Stomach (tissue), 9 donors: Measurements from ENCODE around the gene AGMAT. TPM values are rescaled to one million over a fixed set of nuclear protein-coding genes. Genes with fewer than 3 reads are reported as not detected.

Source experiments
- DNase-seq, 2 donors: peaks; one replicate each; pipeline versions ENCODE4 v3.0.0 to v3.0.0-alpha.2; 2013 to 2019
- H3K27ac ChIP-seq, 5 donors: fragments of 200-600 bp in 4 of 5; sonication (generic) in 4 of 5; one replicate each; pipeline ENCODE4 v1.5.1; 2013 to 2019; ENCODE audit warnings: mild to moderate bottlenecking in 1 of 5, moderate library complexity in 1 of 5
- H3K27me3 ChIP-seq, 3 donors: fragments of 200-600 bp; sonication (generic); one replicate each; pipeline ENCODE4 v1.5.1; 2017 to 2019; ENCODE audit warnings: mixed run types in 1 of 3
- H3K36me3 ChIP-seq, 4 donors: fragments of 200-600 bp; sonication (generic); 1 replicate in 3 of 4; 2 replicates in 1 of 4; pipeline ENCODE4 v1.5.1; 2016 to 2019
- H3K4me1 ChIP-seq, 4 donors: fragments of 200-600 bp; sonication (generic); one replicate each; pipeline ENCODE4 v1.5.1; 2016 to 2019
- H3K4me3 ChIP-seq, 4 donors: fragments of 200-600 bp; sonication (generic) in 3 of 4; one replicate each; pipeline ENCODE4 v1.5.1; 2016 to 2019; ENCODE audit warnings: mild to moderate bottlenecking in 1 of 4
- H3K9me3 ChIP-seq, 4 donors: fragments of 200-600 bp; sonication (generic); one replicate each; pipeline ENCODE4 v1.5.1; 2016 to 2019
- CTCF ChIP-seq, 7 experiments: fragments of 450-650 bp in 4 of 7; fragments of 200-600 bp in 3 of 7; sonication (generic) in 3 of 7; IDR thresholded peaks; one replicate each; pipeline ENCODE4 v1.5.1; 2016 to 2019; ENCODE audit warnings: antibody characterized with exemption in 7 of 7, control low read depth in 2 of 7, mild to moderate bottlenecking in 1 of 7
- EP300 ChIP-seq: sonication (generic); formaldehyde crosslinking; IDR thresholded peaks from one replicate; pipeline ENCODE4 v1.6.1; 2017; ENCODE audit warnings: antibody characterized with exemption
- POLR2A ChIP-seq, 4 donors: fragments of 450-650 bp; IDR thresholded peaks; one replicate each; pipeline ENCODE4 v1.6.1; 2016; ENCODE audit warnings: antibody characterized with exemption in 4 of 4, control low read depth in 2 of 4, mild to moderate bottlenecking in 1 of 4, moderate library complexity in 1 of 4
- POLR2AphosphoS5 ChIP-seq, 3 donors: sonication (generic); formaldehyde crosslinking; IDR thresholded peaks; one replicate each; pipeline ENCODE4 v1.6.1; 2016; ENCODE audit warnings: antibody characterized with exemption in 3 of 3
- WGBS, 5 donors: extraction: QIAGEN DNeasy Blood & Tissue Kit in 3 of 5; methylation state at CpG; one replicate each; pipeline versions ENCODE4 v1.1.5 to v1.1.7; 2013 to 2018; 5-methylcytosine and 5-hydroxymethylcytosine counted together
- intact Hi-C: fragments of 100-400 bp; cut with DNase I; formaldehyde crosslinking; loops from one replicate; pipeline ENCODE4 v1.15.1; 2023; ENCODE audit warnings: low total_unique reads
- polyA plus RNA-seq, 3 donors: library from polyadenylated mRNA; stranded (reverse); fragments of 200-250 nt; gene quantifications; one replicate each; pipeline ENCODE4 v1.2.3, GENCODE V29; 2013
- total RNA-seq, 5 donors: library from RNA; depleted of rRNA; stranded (reverse); fragments of >200 nt; gene quantifications; one replicate each; pipeline versions ENCODE4 v1.1.0 to v1.2.3, GENCODE V29; 2014 to 2016
- donor health status: healthy with polysubstance abuse.
- donor health status: Bipolar disorder and iron deficiency.
- donor health status: healthy.

AGMAT gene
- total and polyA plus RNA-seq, 8 donors, result 0.14 to 9.8 (median 0.51) TPM; not detected in 2

GRCh38 chr1:15524283-15525049 is 60.4 kb downstream of the AGMAT start:
- Histone ChIP-seq H3K4me3 (peak overlapping the region; percentile 69 to 94 (median 80)), H3K9me3 (no peaks in the 10 kb centered on the region), H3K4me1 (peaks cover 30 to 52% (median 45%) of the 10 kb centered on the region in 4 donors), H3K27ac (peak overlapping the region; percentile 97 to 99 (median 98)), H3K27me3 (no peaks in the 10 kb centered on the region), H3K36me3 (peaks cover 0 to 5% (median 0%) of the 10 kb centered on the region in 4 donors)
- peak; percentile 100 for DNase-seq
- 0 to 3% (median 2%) methylated on average over 32 to 87 of the region's 88 CpGs for WGBS, 5 donors
- TF ChIP-seq CTCF (IDR thresholded peaks at IDR 0.05) (no peak), POLR2AphosphoS5 (IDR thresholded peaks at IDR 0.05) (no peak), EP300 (peak; percentile 17), POLR2A (IDR thresholded peaks at IDR 0.05) (no peak)
- intact Hi-C loops, result no loop called here

- Histone ChIP-seq H3K27me3 (no peaks in the 10 kb centered on the region), H3K9me3 (no peaks in the 10 kb centered on the region), H3K36me3 (peaks cover 0 to under 1% (median 0%) of the 10 kb centered on the region in 4 donors), H3K4me1 (peaks cover 30 to 53% (median 44%) of the 10 kb centered on the region in 4 donors), H3K27ac (peak within 1 kb of the TSS; percentile 97 to 99 (median 98)), H3K4me3 (peak within 1 kb of the TSS; percentile 69 to 94 (median 80))
- intact Hi-C loops, result no loop called here
- 0 to 1% (median 1%) methylated on average over 11 to 27 of the region's 27 CpGs for WGBS, 5 donors
- no peak for DNase-seq
- no peak for TF ChIP-seq POLR2A (IDR thresholded peaks at IDR 0.05)
- peak; percentile 61 to 89 (median 79) for TF ChIP-seq POLR2AphosphoS5 (IDR thresholded peaks at IDR 0.05)
- TF ChIP-seq CTCF (IDR thresholded peaks at IDR 0.05), result no peak
- no peak for TF ChIP-seq EP300
These were observed 60.9 kb downstream of the AGMAT start, which contains the start of gene CASP9 for GRCh38 chr1:15524021-15524282. CASP9 (minus strand) TSS chr1:15524215; CDS start chr1:15524200, 15 bp downstream.

- peaks cover 30 to 48% (median 41%) of the 10 kb centered on the region in 4 donors for H3K4me1 ChIP-seq
- intact Hi-C loops, result no loop called here
- H3K9me3 ChIP-seq, result no peaks in the 10 kb centered on the region
- WGBS, 5 donors, result 32 to 42% (median 37%) methylated on average over 18 of the region's 18 CpGs
- H3K27me3 ChIP-seq, result no peaks in the 10 kb centered on the region
- TF ChIP-seq POLR2A (IDR thresholded peaks at IDR 0.05), result no peak
- TF ChIP-seq CTCF (IDR thresholded peaks at IDR 0.05), result no peak
- no peak for TF ChIP-seq EP300
- no peak for TF ChIP-seq POLR2AphosphoS5 (IDR thresholded peaks at IDR 0.05)
- peak; percentile 18 to 29 for DNase-seq
- H3K4me3 ChIP-seq, result peak overlapping the region; percentile 69 to 94 (median 80)
- H3K27ac ChIP-seq, result peak overlapping the region; percentile 74 to 99 (median 97)
- H3K36me3 ChIP-seq, result peaks cover 0 to 1% (median 0%) of the 10 kb centered on the region in 4 donors
These were observed 61.5 kb downstream of the AGMAT start for GRCh38 chr1:15523104-15524020.

GRCh38 chr1:15522551-15522950 is 62.3 kb downstream of the AGMAT start:
- DNase-seq, result peak; percentile 15 to 19
- Histone ChIP-seq H3K9me3 (no peaks in the 10 kb centered on the region), H3K27ac (peak overlapping the region in 1 of 5 donors; percentile 99), H3K4me3 (no peak overlapping the region), H3K4me1 (peaks cover 25 to 40% (median 34%) of the 10 kb centered on the region in 4 donors), H3K36me3 (peaks cover 0 to 9% (median 5%) of the 10 kb centered on the region in 4 donors), H3K27me3 (no peaks in the 10 kb centered on the region)
- 94 to 100% (median 97%) methylated on average over 4 of the region's 4 CpGs for WGBS, 5 donors
- no peak for TF ChIP-seq POLR2AphosphoS5 (IDR thresholded peaks at IDR 0.05)
- TF ChIP-seq POLR2A (IDR thresholded peaks at IDR 0.05), result no peak
- TF ChIP-seq CTCF (IDR thresholded peaks at IDR 0.05), result no peak
- no peak for TF ChIP-seq EP300
- intact Hi-C loops, result no loop called here
